Measurements from ENCODE around the gene TTYH3. TPM values are rescaled to one million over a fixed set of nuclear protein-coding genes. Genes with fewer than 3 reads are reported as not detected.
A peak's percentile ranks its signal among the peaks of the same experiment; 100 is the strongest.

TTYH3 gene
- total and polyA plus RNA-seq, 8 donors, result 82.9 to 153 (median 111) TPM

DNA sequence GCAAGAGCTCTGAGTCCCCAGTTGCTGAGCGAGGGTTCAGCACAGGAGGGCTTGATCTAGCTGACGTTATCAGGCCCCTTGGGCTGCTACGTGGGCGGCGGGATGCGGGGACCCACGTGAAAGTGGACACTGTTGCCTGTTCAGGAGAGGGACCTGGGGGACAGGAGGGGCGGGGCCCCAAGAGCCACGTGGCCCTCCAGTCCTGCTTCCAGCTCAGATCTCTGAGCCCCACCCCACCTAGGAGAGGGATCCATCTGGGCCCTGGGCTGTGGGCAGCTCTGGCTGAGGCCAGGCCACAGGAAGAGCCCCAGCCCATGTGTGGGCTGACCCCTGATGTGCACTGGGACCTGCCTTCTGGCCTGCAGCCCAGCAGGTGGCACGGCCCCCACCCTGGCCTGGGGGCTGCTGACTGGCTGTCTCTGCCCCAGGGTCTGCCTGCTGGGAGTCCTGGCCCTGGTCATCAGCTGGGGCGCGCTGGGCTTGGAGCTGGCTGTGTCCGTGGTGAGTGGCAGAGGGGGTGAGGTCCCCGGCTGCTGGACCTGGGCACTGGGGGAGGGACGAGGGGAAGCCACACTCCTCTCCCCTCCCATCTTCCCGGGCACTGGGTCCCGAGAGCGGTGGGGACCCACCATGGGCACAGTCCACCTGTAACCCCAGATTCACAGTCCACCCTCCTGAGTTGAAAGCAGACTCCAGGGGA lies 17.5 kb downstream of the TTYH3 start:
- Histone ChIP-seq H3K4me1 (peaks cover 13 to 31% of the 10 kb centered on the region in 2 donors), H3K36me3 (peaks cover 0 to 69% of the 10 kb centered on the region in 2 donors), H3K4me3 (no peak overlapping the region), H3K27me3 (no peaks in the 10 kb centered on the region), H3K27ac (no peak overlapping the region), H3K9me3 (no peaks in the 10 kb centered on the region)
- TF ChIP-seq, protein P1, sequence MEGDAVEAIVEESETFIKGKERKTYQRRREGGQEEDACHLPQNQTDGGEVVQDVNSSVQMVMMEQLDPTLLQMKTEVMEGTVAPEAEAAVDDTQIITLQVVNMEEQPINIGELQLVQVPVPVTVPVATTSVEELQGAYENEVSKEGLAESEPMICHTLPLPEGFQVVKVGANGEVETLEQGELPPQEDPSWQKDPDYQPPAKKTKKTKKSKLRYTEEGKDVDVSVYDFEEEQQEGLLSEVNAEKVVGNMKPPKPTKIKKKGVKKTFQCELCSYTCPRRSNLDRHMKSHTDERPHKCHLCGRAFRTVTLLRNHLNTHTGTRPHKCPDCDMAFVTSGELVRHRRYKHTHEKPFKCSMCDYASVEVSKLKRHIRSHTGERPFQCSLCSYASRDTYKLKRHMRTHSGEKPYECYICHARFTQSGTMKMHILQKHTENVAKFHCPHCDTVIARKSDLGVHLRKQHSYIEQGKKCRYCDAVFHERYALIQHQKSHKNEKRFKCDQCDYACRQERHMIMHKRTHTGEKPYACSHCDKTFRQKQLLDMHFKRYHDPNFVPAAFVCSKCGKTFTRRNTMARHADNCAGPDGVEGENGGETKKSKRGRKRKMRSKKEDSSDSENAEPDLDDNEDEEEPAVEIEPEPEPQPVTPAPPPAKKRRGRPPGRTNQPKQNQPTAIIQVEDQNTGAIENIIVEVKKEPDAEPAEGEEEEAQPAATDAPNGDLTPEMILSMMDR (IDR thresholded peaks at IDR 0.05), result no peak
- DNase-seq (peak in 1 of 4 donors; percentile 76), ATAC-seq (no peak)
- intact Hi-C loops (cut with DNase I), result no loop called here

DNA sequence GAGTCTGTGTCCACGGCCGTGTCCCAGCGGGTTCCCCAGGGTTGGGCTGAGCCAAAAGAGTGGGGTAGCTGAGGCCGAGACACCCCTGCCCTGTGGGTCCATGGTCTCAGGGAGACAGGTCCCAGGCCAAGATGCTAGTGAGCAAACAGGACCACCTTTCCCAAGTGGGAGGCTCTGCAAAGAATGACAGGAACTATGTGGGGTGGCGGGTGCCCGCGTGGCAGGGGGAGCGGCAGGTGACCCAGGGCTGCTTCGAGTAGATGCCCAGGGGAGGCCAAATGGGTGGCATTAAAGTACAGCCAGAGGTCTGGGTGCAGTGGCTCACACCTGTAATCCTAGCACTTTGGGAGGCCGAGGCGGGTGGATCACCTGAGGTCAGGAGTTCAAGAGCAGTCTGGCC lies 18.2 kb downstream of the TTYH3 start:
- intact Hi-C loops (cut with DNase I), result no loop called here
- no peak for DNase-seq
- peaks cover 0 to 76% of the 10 kb centered on the region in 2 donors for H3K36me3 ChIP-seq

DNA sequence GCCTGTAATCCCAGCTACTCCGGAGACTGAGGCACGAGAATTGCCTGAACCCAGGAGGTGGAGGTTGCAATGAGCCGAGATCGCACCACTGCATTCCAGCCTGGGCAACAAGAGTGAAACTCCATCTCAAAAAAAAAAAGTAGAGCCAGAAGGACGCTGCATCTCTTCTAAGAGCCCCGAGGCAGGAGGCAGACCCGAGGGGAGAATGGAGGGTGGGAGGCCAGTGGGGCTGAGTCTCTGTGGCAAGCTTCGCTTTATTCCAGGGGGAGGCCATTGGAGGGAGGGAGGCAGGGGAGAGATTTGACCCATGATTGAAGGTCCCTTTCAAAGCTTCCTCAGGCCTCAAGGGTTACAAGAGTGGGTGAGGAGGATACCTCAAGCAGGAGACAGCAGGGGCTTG lies 18.7 kb downstream of the TTYH3 start:
- Histone ChIP-seq H3K4me3 (no peak overlapping the region), H3K9me3 (no peaks in the 10 kb centered on the region), H3K4me1 (peaks cover 2 to 20% of the 10 kb centered on the region in 2 donors), H3K27ac (no peak overlapping the region), H3K27me3 (no peaks in the 10 kb centered on the region), H3K36me3 (peaks cover 0 to 78% of the 10 kb centered on the region in 2 donors)
- no peak for ATAC-seq
- intact Hi-C loops (cut with DNase I), result no loop called here
- TF ChIP-seq, protein P1 (IDR thresholded peaks at IDR 0.05), result no peak
- DNase-seq, result no peak

More for the DNA sequence above, 18.2 kb downstream of the TTYH3 start:
- Histone ChIP-seq H3K4me1 (peaks cover 6 to 24% of the 10 kb centered on the region in 2 donors), H3K27ac (no peak overlapping the region), H3K9me3 (no peaks in the 10 kb centered on the region), H3K27me3 (no peaks in the 10 kb centered on the region), H3K4me3 (no peak overlapping the region)
- TF ChIP-seq, protein P1 (IDR thresholded peaks at IDR 0.05), result no peak
- ATAC-seq, result no peak

DNA sequence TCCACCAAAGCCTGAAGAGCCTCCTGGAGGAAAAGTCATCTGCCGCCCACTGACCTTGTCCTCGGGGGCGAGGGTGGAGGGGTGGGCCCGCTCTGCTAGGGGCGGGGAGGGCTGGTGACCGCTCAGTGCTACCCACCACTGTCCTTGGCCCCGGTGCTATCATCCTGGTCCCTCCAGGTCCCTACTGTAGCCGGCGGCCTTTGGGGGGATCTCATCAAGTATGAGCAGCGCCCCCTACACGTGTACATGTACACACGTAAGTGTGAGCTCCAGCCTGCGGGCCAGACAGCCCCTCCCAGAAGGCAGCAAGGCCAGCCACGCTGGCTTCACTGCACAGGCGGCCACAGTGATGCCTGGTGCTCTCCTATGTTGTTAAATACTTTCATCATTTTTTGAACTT lies 19.6 kb downstream of the TTYH3 start:
- Histone ChIP-seq H3K4me3 (no peak overlapping the region), H3K27me3 (no peaks in the 10 kb centered on the region), H3K9me3 (no peaks in the 10 kb centered on the region), H3K4me1 (peaks cover 0 to 14% of the 10 kb centered on the region in 2 donors), H3K36me3 (peaks cover 0 to 84% of the 10 kb centered on the region in 2 donors), H3K27ac (no peak overlapping the region)
- DNase-seq (no peak), ATAC-seq (no peak)
- intact Hi-C loops (cut with DNase I), result no loop called here
- TF ChIP-seq, protein P1 (IDR thresholded peaks at IDR 0.05), result no peak

DNA sequence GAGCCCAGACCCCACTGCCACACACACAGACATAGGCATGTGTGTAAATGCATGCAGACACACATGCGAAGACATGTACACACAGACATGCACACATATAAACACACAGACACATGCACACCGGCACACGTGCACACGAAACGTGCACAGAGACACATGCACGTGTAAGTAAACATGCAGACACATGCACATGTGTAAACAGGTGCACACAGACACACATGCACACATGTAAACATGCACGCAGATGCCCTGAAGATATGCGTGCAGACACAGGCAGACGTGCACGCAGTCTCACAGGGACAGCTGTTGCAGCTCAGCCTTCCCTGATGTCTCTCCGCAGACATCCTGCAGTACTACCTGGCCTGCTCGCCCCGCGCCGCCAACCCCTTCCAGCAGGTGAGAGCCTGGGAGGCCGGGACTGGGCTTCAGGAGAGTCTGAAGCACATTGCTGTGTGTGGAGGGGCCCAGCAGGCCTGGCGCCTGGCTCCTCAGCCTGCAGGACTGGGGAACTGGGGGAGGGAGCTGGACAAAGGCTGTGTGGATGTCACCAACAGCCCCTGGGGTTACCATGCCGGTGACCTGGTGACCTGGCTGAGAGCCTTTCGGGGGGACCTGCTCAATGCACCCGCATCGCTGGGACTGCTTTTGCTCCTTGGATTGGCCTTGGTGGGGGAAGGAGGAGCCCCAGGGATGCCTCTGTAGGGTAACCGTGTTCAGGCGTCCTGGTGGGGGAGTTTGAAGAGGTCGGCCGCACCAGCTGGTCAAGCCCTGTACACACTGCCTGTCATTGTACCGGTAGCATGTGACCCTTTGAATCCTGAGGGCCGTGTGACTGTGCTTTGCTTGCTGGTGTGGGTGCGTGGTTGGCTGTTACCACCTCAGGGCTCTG lies 20.3 kb downstream of the TTYH3 start:
- Histone ChIP-seq H3K4me3 (no peak overlapping the region), H3K4me1 (peaks cover 0 to 6% of the 10 kb centered on the region in 2 donors), H3K9me3 (no peaks in the 10 kb centered on the region), H3K27ac (no peak overlapping the region), H3K36me3 (peaks cover 0 to 84% of the 10 kb centered on the region in 2 donors), H3K27me3 (no peaks in the 10 kb centered on the region)
- TF ChIP-seq, protein P1 (IDR thresholded peaks at IDR 0.05), result no peak
- ATAC-seq, result no peak
- DNase-seq, result peak in 1 of 4 donors; percentile 78
- intact Hi-C loops (cut with DNase I), result no loop called here

Data from left lung (tissue), 10 donors.